Thyroid gland (tissue), 4 donors: ENCODE results near the gene HNRNPM. TPM values are rescaled to one million over a fixed set of nuclear protein-coding genes. Genes with fewer than 3 reads are reported as not detected.
A peak's percentile ranks its signal among the peaks of the same experiment; 100 is the strongest.
"Not testable (repeated sequence)": the region's sequence is repeated elsewhere in the genome, so short reads cannot be mapped to it uniquely, and the experiment has no call there.

ENCODE experiments used
- DNase-seq, 2 donors: peaks; one replicate each; pipeline ENCODE4 v3.0.0-alpha.2; 2019
- H3K27ac ChIP-seq, 3 donors: fragments of 200-600 bp; sonication (generic); 1 replicate in 2 of 3; 2 replicates in 1 of 3; pipeline ENCODE4 v1.5.1; 2016 to 2019; ENCODE audit warnings: mild to moderate bottlenecking in 1 of 3, moderate library complexity in 1 of 3
- H3K27me3 ChIP-seq: fragments of 200-600 bp; sonication (generic); one replicate; pipeline ENCODE4 v1.5.1; 2019
- H3K36me3 ChIP-seq, 2 donors: fragments of 200-600 bp; sonication (generic); one replicate each; pipeline ENCODE4 v1.5.1; 2016 to 2019
- H3K4me1 ChIP-seq, 2 donors: fragments of 200-600 bp; sonication (generic); one replicate each; pipeline ENCODE4 v1.5.1; 2017 to 2019
- H3K4me3 ChIP-seq, 3 donors: fragments of 200-600 bp; sonication (generic); replicated peaks in 1 of 3; 1 replicate in 2 of 3; 2 replicates in 1 of 3; pipeline ENCODE4 v1.5.1; 2016; ENCODE audit warnings: mild to moderate bottlenecking in 1 of 3
- H3K9me3 ChIP-seq: fragments of 200-600 bp; sonication (generic); one replicate; pipeline ENCODE4 v1.5.1; 2017
- CTCF ChIP-seq, 6 experiments: fragments of 200-600 bp in 3 of 6; fragments of 450-650 bp in 3 of 6; sonication (generic) in 3 of 6; IDR thresholded peaks; one replicate each; pipeline ENCODE4 v1.5.1; 2016 to 2019; ENCODE audit warnings: antibody characterized with exemption in 6 of 6, mild to moderate bottlenecking in 2 of 6, inconsistent platforms in 1 of 6, moderate library complexity in 1 of 6
- POLR2A ChIP-seq, 2 donors: fragments of 450-650 bp; IDR thresholded peaks; one replicate each; pipeline ENCODE4 v1.6.1; 2017; ENCODE audit warnings: antibody characterized with exemption in 2 of 2, mild to moderate bottlenecking in 2 of 2, moderate library complexity in 1 of 2
- WGBS, 2 donors: methylation state at CpG; one replicate each; pipeline ENCODE4 v1.1.5; 2017; 5-methylcytosine and 5-hydroxymethylcytosine counted together
- intact Hi-C: fragments of 100-400 bp; cut with DNase I; formaldehyde crosslinking; loops from one replicate; pipeline ENCODE4 v1.15.1; 2023
- total RNA-seq, 4 donors: library from RNA; depleted of rRNA; stranded (reverse); fragments of >200 nt; gene quantifications; one replicate each; pipeline ENCODE4 v1.2.3, GENCODE V29; 2016

Gene HNRNPM
- total RNA-seq, 4 donors from 2014 or later: 79.3 to 138 (median 97.2) TPM

- peaks cover 28 to 44% of the 10 kb centered on the region in 2 donors for H3K36me3 ChIP-seq
Observed at GRCh38 chr19:8403098-8403819, 41.5 kb upstream of the HNRNPM start.

GRCh38 chr19:8403820-8404109, 41.0 kb upstream of the HNRNPM start:
- H3K27ac ChIP-seq: no peak overlapping the region
- no peaks in the 10 kb centered on the region for H3K27me3 ChIP-seq
- peaks cover 24 to 36% of the 10 kb centered on the region in 2 donors for H3K4me1 ChIP-seq
- intact Hi-C loops: no loop called here
- no peak for TF ChIP-seq CTCF (IDR thresholded peaks at IDR 0.05)
- no peak for TF ChIP-seq POLR2A (IDR thresholded peaks at IDR 0.05)
- H3K4me3 ChIP-seq: no peak overlapping the region
- WGBS, 2 donors: 88 to 91% methylated on average over 17 to 24 of the region's 24 CpGs
- H3K9me3 ChIP-seq: no peaks in the 10 kb centered on the region
- no peak for DNase-seq
- H3K36me3 ChIP-seq: peaks cover 28 to 44% of the 10 kb centered on the region in 2 donors

More at GRCh38 chr19:8403098-8403819, 41.5 kb upstream of the HNRNPM start:
- Histone ChIP-seq H3K4me1 (peaks cover 26 to 41% of the 10 kb centered on the region in 2 donors), H3K27me3 (no peaks in the 10 kb centered on the region), H3K27ac (peak overlapping the region in 1 of 3 donors; percentile 28), H3K9me3 (no peaks in the 10 kb centered on the region), H3K4me3 (no peak overlapping the region)
- TF ChIP-seq CTCF (IDR thresholded peaks at IDR 0.05): no peak
- no peak for TF ChIP-seq POLR2A (IDR thresholded peaks at IDR 0.05)
- 73 to 95% methylated on average over 3 to 44 of the region's 44 CpGs for WGBS, 2 donors
- intact Hi-C loops: no loop called here
- DNase-seq: no peak

- intact Hi-C loops: no loop called here
- H3K4me1 ChIP-seq: peaks cover 16 to 28% of the 10 kb centered on the region in 2 donors
- TF ChIP-seq POLR2A (IDR thresholded peaks at IDR 0.05) (no peak), CTCF (IDR thresholded peaks at IDR 0.05) (no peak)
- no peaks in the 10 kb centered on the region for H3K9me3 ChIP-seq
- H3K27me3 ChIP-seq: no peaks in the 10 kb centered on the region
- H3K36me3 ChIP-seq: peaks cover 28 to 42% of the 10 kb centered on the region in 2 donors
- 83 to 93% methylated on average over 15 to 16 of the region's 18 CpGs for WGBS, 2 donors
- no peak for DNase-seq
- H3K27ac ChIP-seq: peak overlapping the region; percentile 41 to 64 (median 58)
- no peak overlapping the region for H3K4me3 ChIP-seq
Observed at GRCh38 chr19:8404391-8405151, 40.2 kb upstream of the HNRNPM start.

- H3K27ac ChIP-seq, H3K4me3 ChIP-seq, H3K27me3 ChIP-seq, H3K9me3 ChIP-seq, intact Hi-C loops, DNase-seq, H3K36me3 ChIP-seq: not testable (repeated sequence)
- WGBS, 2 donors: 83 to 84% methylated on average over 13 of the region's 13 CpGs
- peaks cover 25 to 28% of the 10 kb centered on the region in 2 donors for H3K4me1 ChIP-seq
Observed at GRCh38 chr19:8410718-8411117, 34.1 kb upstream of the HNRNPM start.

GRCh38 chr19:8412783-8413628, 31.8 kb upstream of the HNRNPM start, which contains the start of gene MARCHF2:
TSS of gene MARCHF2 (plus strand) at chr19:8413305. CDS start at chr19:8421841, 8,536 bp downstream.
- peak; percentile 98 for DNase-seq
- Histone ChIP-seq H3K9me3 (no peaks in the 10 kb centered on the region), H3K36me3 (no peaks in the 10 kb centered on the region), H3K4me3 (peak within 1 kb of the TSS; percentile 11 to 76 (median 51)), H3K27me3 (no peaks in the 10 kb centered on the region), H3K27ac (peak within 1 kb of the TSS in 1 of 3 donors; percentile 66), H3K4me1 (peaks cover 27 to 39% of the 10 kb centered on the region in 2 donors)
- TF ChIP-seq POLR2A (IDR thresholded peaks at IDR 0.05) (peak; percentile 43 to 75), CTCF (IDR thresholded peaks at IDR 0.05) (peak; percentile 34 to 85 (median 59))
- WGBS, 2 donors: 24 to 25% methylated on average over 14 to 20 of the region's 89 CpGs
- intact Hi-C loops: no loop called here
